NCI-H128 (cell line): ENCODE measurements around the gene PLA2G7.

ENCODE experiments used
- DNase-seq: peaks from one replicate; lab custom pipeline; 2025; ENCODE audit not compliant: unreplicated experiment; lab: John Stamatoyannopoulos, UW

PLA2G7 gene

GRCh38 chr6:46689657-46690056, 45.5 kb downstream of the PLA2G7 start:
- DNase-seq, result no peak

GRCh38 chr6:46688966-46689335, 46.2 kb downstream of the PLA2G7 start:
- no peak for DNase-seq

GRCh38 chr6:46688117-46688965, 46.8 kb downstream of the PLA2G7 start:
- no peak for DNase-seq

GRCh38 chr6:46687619-46688097, 47.5 kb downstream of the PLA2G7 start, which contains the start of gene TDRD6:
TSS of gene TDRD6 (plus strand) at chr6:46687885. CDS start at chr6:46688129, 244 bp downstream.
- no peak for DNase-seq

- no peak for DNase-seq
These were observed 50.4 kb downstream of the PLA2G7 start for GRCh38 chr6:46684771-46685170.

GRCh38 chr6:46677314-46677654, 57.9 kb downstream of the PLA2G7 start:
- DNase-seq, result no peak

- DNase-seq, result no peak
These were observed 58.4 kb downstream of the PLA2G7 start for GRCh38 chr6:46676604-46677313.

GRCh38 chr6:46674410-46674809, 60.8 kb downstream of the PLA2G7 start:
- DNase-seq, result no peak

GRCh38 chr6:46667377-46667776, 67.8 kb downstream of the PLA2G7 start:
- DNase-seq, result no peak

- DNase-seq, result no peak
These were observed 73.7 kb downstream of the PLA2G7 start for GRCh38 chr6:46661483-46661882.

- no peak for DNase-seq
These were observed 77.5 kb downstream of the PLA2G7 start for GRCh38 chr6:46657642-46658041.

GRCh38 chr6:46655803-46656202, 79.4 kb downstream of the PLA2G7 start:
- no peak for DNase-seq
